Liver (tissue), 9 donors: ENCODE results near the gene RB1. TPM values are rescaled to one million over a fixed set of nuclear protein-coding genes. Genes with fewer than 3 reads are reported as not detected.

Experiments used
- DNase-seq: peaks from one replicate; pipeline ENCODE4 v3.0.0-alpha.2; 2017; ENCODE audit warnings: low spot score
- H3K27ac ChIP-seq, 2 donors: one replicate each; pipeline ENCODE4 v1.7.0; 2013; ENCODE audit warnings: inconsistent platforms in 2 of 2, low read length in 2 of 2, control low read depth in 1 of 2, low read depth in 1 of 2, mild to moderate bottlenecking in 1 of 2
- H3K27me3 ChIP-seq, 4 donors: one replicate each; pipeline versions ENCODE4 v1.6.1 to v1.7.0; 2013; ENCODE audit warnings: low read length in 3 of 4, inconsistent platforms in 1 of 4, mild to moderate bottlenecking in 1 of 4, moderate library complexity in 1 of 4; ENCODE audit not compliant: control insufficient read depth in 4 of 4, insufficient read depth in 4 of 4
- H3K36me3 ChIP-seq, 4 donors: one replicate each; pipeline versions ENCODE4 v1.6.1 to v1.7.0; 2013; ENCODE audit warnings: low read length in 3 of 4, mild to moderate bottlenecking in 3 of 4, low read depth in 1 of 4, moderate library complexity in 1 of 4; ENCODE audit not compliant: control insufficient read depth in 4 of 4, insufficient read depth in 3 of 4
- H3K4me1 ChIP-seq, 4 donors: one replicate each; pipeline versions ENCODE4 v1.6.1 to v1.7.0; 2013; ENCODE audit warnings: low read length in 3 of 4, mild to moderate bottlenecking in 3 of 4, moderate library complexity in 1 of 4; ENCODE audit not compliant: control insufficient read depth in 4 of 4, insufficient read depth in 4 of 4
- H3K4me3 ChIP-seq, 3 donors: one replicate each; pipeline versions ENCODE4 v1.6.1 to v1.7.0; 2013; ENCODE audit warnings: low read length in 3 of 3, control low read depth in 1 of 3, low read depth in 1 of 3, mild to moderate bottlenecking in 1 of 3
- H3K9ac ChIP-seq, 2 donors: one replicate each; pipeline ENCODE4 v1.7.0; 2013; ENCODE audit warnings: low read length in 2 of 2, mild to moderate bottlenecking in 2 of 2, moderate library complexity in 2 of 2, control low read depth in 1 of 2, low read depth in 1 of 2
- H3K9me3 ChIP-seq, 4 donors: one replicate each; pipeline versions ENCODE4 v1.6.1 to v1.7.0; 2013; ENCODE audit warnings: low read length in 3 of 4; ENCODE audit not compliant: control insufficient read depth in 4 of 4
- FOXA1 ChIP-seq: IDR thresholded peaks from 2 replicates; pipeline ENCODE4 v1.6.1; 2016; ENCODE audit warnings: antibody characterized with exemption
- FOXA2 ChIP-seq: IDR thresholded peaks from 2 replicates; pipeline ENCODE4 v1.6.1; 2016; ENCODE audit warnings: antibody characterized with exemption
- HNF4A ChIP-seq, 2 donors: conservative IDR thresholded peaks; 2 replicates each; pipeline ENCODE4 v1.6.1; 2016; ENCODE audit warnings: antibody characterized with exemption in 2 of 2, mild to moderate bottlenecking in 2 of 2
- HNF4G ChIP-seq: IDR thresholded peaks from 2 replicates; pipeline ENCODE4 v1.6.1; 2016; ENCODE audit warnings: antibody characterized with exemption
- JUND ChIP-seq, 2 donors: IDR thresholded peaks; 2 replicates each; pipeline ENCODE4 v1.6.1; 2016; ENCODE audit warnings: antibody characterized with exemption in 2 of 2
- NR2F2 ChIP-seq: IDR thresholded peaks from 2 replicates; pipeline ENCODE4 v1.6.1; 2016; ENCODE audit warnings: antibody characterized with exemption
- RAD21 ChIP-seq, 2 donors: IDR thresholded peaks; 2 replicates each; pipeline ENCODE4 v1.6.1; 2016; ENCODE audit warnings: antibody characterized with exemption in 2 of 2, mild to moderate bottlenecking in 2 of 2
- REST ChIP-seq: IDR thresholded peaks from 2 replicates; pipeline ENCODE4 v1.6.1; 2016; ENCODE audit warnings: antibody characterized with exemption, mild to moderate bottlenecking
- RXRA ChIP-seq, 2 donors: IDR thresholded peaks; 2 replicates each; pipeline ENCODE4 v1.6.1; 2017 to 2018; ENCODE audit warnings: antibody characterized with exemption in 2 of 2, mild to moderate bottlenecking in 1 of 2
- SP1 ChIP-seq: IDR thresholded peaks from 2 replicates; pipeline ENCODE4 v1.6.1; 2018; ENCODE audit warnings: antibody characterized with exemption, mild to moderate bottlenecking
- TAF1 ChIP-seq: conservative IDR thresholded peaks from 2 replicates; pipeline ENCODE4 v1.6.1; 2016; ENCODE audit warnings: antibody characterized with exemption, mild to moderate bottlenecking
- WGBS: extraction: QIAGEN DNeasy Blood & Tissue Kit; methylation state at CpG from one replicate; pipeline ENCODE4 v1.1.7; 2013; 5-methylcytosine and 5-hydroxymethylcytosine counted together
- polyA plus RNA-seq, 2 donors: library from polyadenylated mRNA; stranded (reverse) in 1 of 2; unstranded in 1 of 2; fragments of 200-250 nt in 1 of 2; fragments of >200 nt in 1 of 2; fragmentation: Nextera tagmentation in 1 of 2; extraction: Ambion mirVana in 1 of 2; gene quantifications; one replicate each; pipeline versions ENCODE4 v1.2.1 to v1.2.3, GENCODE V29; 2013 to 2015
- total RNA-seq, 2 donors: library from RNA; depleted of rRNA; stranded (reverse); fragments of >200 nt; gene quantifications; one replicate each; pipeline ENCODE4 v1.2.3, GENCODE V29; 2014
- donor health status: healthy.
- donor health status: healthy.
- donor health status: healthy.
- donor health status: healthy.
- donor health status: healthy.

Gene RB1
- total and polyA plus RNA-seq, 4 donors = 6.6 to 30.6 (median 8.9) TPM

DNA sequence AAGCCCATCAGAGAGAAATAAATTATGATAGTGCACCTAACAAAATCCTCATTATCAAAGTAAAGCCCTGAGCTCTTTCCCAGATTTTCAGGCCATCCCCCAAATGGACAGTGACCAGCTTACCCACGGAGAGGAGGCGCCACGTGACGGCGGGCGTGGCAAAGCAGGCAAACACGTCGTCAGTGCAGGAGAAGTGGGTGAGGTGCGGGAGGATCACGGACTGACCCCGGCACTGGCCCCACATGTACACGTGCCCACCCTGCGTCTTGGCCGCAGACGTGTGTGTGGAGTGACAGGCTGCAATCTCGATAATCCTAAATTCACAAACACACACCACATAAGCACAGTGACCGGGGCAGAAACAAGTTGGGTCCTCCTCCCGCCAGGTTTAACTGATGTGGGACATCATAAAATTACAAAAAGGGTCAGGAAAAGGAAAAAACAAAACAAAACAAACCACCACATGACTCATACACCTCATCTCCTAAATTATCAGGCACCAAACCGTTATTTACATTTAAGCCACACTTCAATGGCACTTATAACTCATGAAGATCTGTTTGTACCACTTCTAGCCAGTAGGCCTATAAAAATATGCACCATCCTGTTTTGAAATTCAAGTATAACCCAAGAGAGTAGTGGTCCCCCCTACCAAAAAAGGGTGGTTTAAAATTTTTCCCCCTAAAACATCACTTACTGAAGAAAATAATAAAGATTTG, 199.2 kb downstream of the RB1 start:
- Histone ChIP-seq H3K9ac (no peak overlapping the region), H3K9me3 (no peaks in the 10 kb centered on the region), H3K27me3 (no peaks in the 10 kb centered on the region), H3K4me3 (no peak overlapping the region), H3K36me3 (peaks cover 0 to 5% (median 3%) of the 10 kb centered on the region in 4 donors), H3K4me1 (no peaks in the 10 kb centered on the region), H3K27ac (no peak overlapping the region)
- TF ChIP-seq SP1 (no peak), RAD21 (IDR thresholded peaks at IDR 0.05) (no peak)
- no peak for DNase-seq
- 98% methylated on average over 19 of the region's 19 CpGs for WGBS

DNA sequence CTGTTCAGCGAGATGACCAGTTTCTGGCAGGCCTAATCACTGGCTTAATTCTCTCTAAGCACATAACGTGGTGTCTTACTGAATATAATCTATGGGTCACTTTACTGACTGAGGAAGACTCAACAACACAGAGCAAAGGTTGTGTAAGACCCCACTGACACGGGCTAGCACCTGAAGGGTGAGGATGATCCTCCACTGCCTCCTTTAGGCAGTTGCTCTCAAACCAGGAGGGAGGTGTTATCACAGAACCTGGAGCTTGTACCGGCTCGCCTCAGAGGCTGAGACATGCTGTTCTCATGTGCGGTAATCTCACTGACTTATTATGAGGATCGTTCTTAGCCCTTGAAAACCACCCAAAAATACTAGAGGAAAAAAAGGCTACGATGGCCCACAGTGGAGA, 201.1 kb downstream of the RB1 start:
- Histone ChIP-seq H3K27ac (no peak overlapping the region), H3K36me3 (peaks cover 0 to 5% (median 2%) of the 10 kb centered on the region in 4 donors), H3K9me3 (no peaks in the 10 kb centered on the region), H3K9ac (no peak overlapping the region), H3K4me3 (no peak overlapping the region), H3K27me3 (no peaks in the 10 kb centered on the region), H3K4me1 (no peaks in the 10 kb centered on the region)
- TF ChIP-seq FOXA1 = no peak
- no peak for TF ChIP-seq NR2F2
- no peak for TF ChIP-seq HNF4G
- TF ChIP-seq JUND (IDR thresholded peaks at IDR 0.05) = no peak
- WGBS = 94% methylated on average over 8 of the region's 8 CpGs
- DNase-seq = no peak

GRCh38 chr13:48505012-48505411, 201.5 kb downstream of the RB1 start:
- 91% methylated on average over 4 of the region's 4 CpGs for WGBS
- no peaks in the 10 kb centered on the region for H3K4me1 ChIP-seq
- peak overlapping the region in 1 of 2 donors; percentile 7 for H3K27ac ChIP-seq
- no peak for DNase-seq
- H3K4me3 ChIP-seq = no peak overlapping the region
- H3K9me3 ChIP-seq = no peaks in the 10 kb centered on the region
- H3K27me3 ChIP-seq = no peaks in the 10 kb centered on the region
- H3K36me3 ChIP-seq = peaks cover 0 to 3% (median 1%) of the 10 kb centered on the region in 4 donors
- no peak overlapping the region for H3K9ac ChIP-seq
- TF ChIP-seq RXRA (IDR thresholded peaks at IDR 0.05) = no peak
- no peak for TF ChIP-seq HNF4A (conservative IDR thresholded peaks at IDR 0.05)
- TF ChIP-seq FOXA2 = no peak
- no peak for TF ChIP-seq NR2F2
- no peak for TF ChIP-seq TAF1
- TF ChIP-seq REST = no peak
